Osteoblast (primary cell): ENCODE results near the gene MSANTD4. TPM values are rescaled to one million over a fixed set of nuclear protein-coding genes. Genes with fewer than 3 reads are reported as not detected.

Experiments
- DNase-seq: peaks from one replicate; pipeline ENCODE4 v3.0.0; 2011; ENCODE audit warnings: low spot score, mixed read lengths; ENCODE audit not compliant: insufficient read length; ENCODE audit errors: missing footprints
- H2AFZ ChIP-seq: 2 replicates; pipeline ENCODE4 v1.6.0; 2011; ENCODE audit warnings: mild to moderate bottlenecking, low read length
- H3K27ac ChIP-seq: 2 replicates; pipeline ENCODE4 v1.5.1; 2011; ENCODE audit warnings: mild to moderate bottlenecking, low read depth, low read length, moderate library complexity
- H3K27me3 ChIP-seq: 2 replicates; pipeline ENCODE4 v1.6.0; 2012; ENCODE audit warnings: mild to moderate bottlenecking, control low read depth, inconsistent platforms, low read length, moderate library complexity; ENCODE audit not compliant: insufficient read depth
- H3K36me3 ChIP-seq: 2 replicates; pipeline ENCODE4 v1.5.1; 2011; ENCODE audit warnings: mild to moderate bottlenecking, low read length, control low read depth, moderate library complexity; ENCODE audit not compliant: insufficient read depth
- H3K4me1 ChIP-seq: 2 replicates; pipeline ENCODE4 v1.5.1; 2011; ENCODE audit warnings: mild to moderate bottlenecking, low read length, control low read depth, moderate library complexity; ENCODE audit not compliant: insufficient read depth
- H3K4me2 ChIP-seq: 2 replicates; pipeline ENCODE4 v1.6.0; 2011; ENCODE audit warnings: mild to moderate bottlenecking, low read length; ENCODE audit not compliant: insufficient read depth
- H3K4me3 ChIP-seq: fragments of 200-600 bp; sonication (generic); 3 replicates; pipeline ENCODE4 v1.5.1; 2012; ENCODE audit warnings: mild to moderate bottlenecking, low read length, inconsistent platforms; ENCODE audit not compliant: insufficient read depth
- H3K79me2 ChIP-seq: 2 replicates; pipeline ENCODE4 v1.6.0; 2012; ENCODE audit warnings: mild to moderate bottlenecking, low read length, control low read depth, inconsistent platforms; ENCODE audit not compliant: insufficient read depth
- H3K9me3 ChIP-seq: 2 replicates; pipeline ENCODE4 v1.5.1; 2011; ENCODE audit warnings: low read depth, low read length, control low read depth
- H4K20me1 ChIP-seq: 2 replicates; pipeline ENCODE4 v1.6.0; 2012; ENCODE audit warnings: mild to moderate bottlenecking, low read length, control low read depth; ENCODE audit not compliant: insufficient read depth
- CTCF ChIP-seq: IDR thresholded peaks from 2 replicates; pipeline ENCODE4 v1.5.1; 2011; ENCODE audit warnings: mild to moderate bottlenecking, low read depth, low read length, moderate library complexity; ENCODE audit errors: extremely low read depth
- total RNA-seq: library from RNA; depleted of rRNA; stranded (reverse); fragments of >200 nt; gene quantifications from 2 replicates; pipeline ENCODE4 v1.2.3, GENCODE V29; 2012

The MSANTD4 gene
- 34.4 and 35.4 TPM in 2 replicates for total RNA-seq

GRCh38 chr11:106021967-106022794, at the start of gene MSANTD4:
Gene MSANTD4 (minus strand): TSS chr11:106022240. CDS start chr11:106010917, 11,323 bp downstream.
- H3K4me3 ChIP-seq, result peak within 1 kb of the TSS; percentile 96
- peak within 1 kb of the TSS; percentile 96 for H2AFZ ChIP-seq
- H3K27ac ChIP-seq, result peak within 1 kb of the TSS; percentile 81
- H3K36me3 ChIP-seq, result no peaks in the 10 kb centered on the region
- peaks cover 43% of the 10 kb centered on the region for H3K79me2 ChIP-seq
- no peaks in the 10 kb centered on the region for H4K20me1 ChIP-seq
- peak within 1 kb of the TSS; percentile 92 for H3K4me2 ChIP-seq
- H3K27me3 ChIP-seq, result no peaks in the 10 kb centered on the region
- H3K4me1 ChIP-seq, result peaks cover 5% of the 10 kb centered on the region
- H3K9me3 ChIP-seq, result no peaks in the 10 kb centered on the region
- TF ChIP-seq CTCF, result no peak
- peak; percentile 97 for DNase-seq

GRCh38 chr11:106070606-106071005, 48.6 kb upstream of the MSANTD4 start:
- H3K4me1 ChIP-seq, result no peaks in the 10 kb centered on the region
- H4K20me1 ChIP-seq, result no peaks in the 10 kb centered on the region
- H3K79me2 ChIP-seq, result no peaks in the 10 kb centered on the region
- no peak overlapping the region for H3K4me3 ChIP-seq
- H3K27me3 ChIP-seq, result no peaks in the 10 kb centered on the region
- no peak overlapping the region for H3K4me2 ChIP-seq
- TF ChIP-seq CTCF, result no peak
- no peaks in the 10 kb centered on the region for H3K36me3 ChIP-seq
- H2AFZ ChIP-seq, result no peak overlapping the region
- DNase-seq, result no peak
- no peak overlapping the region for H3K27ac ChIP-seq
- H3K9me3 ChIP-seq, result no peaks in the 10 kb centered on the region

GRCh38 chr11:106063009-106063408, 41.0 kb upstream of the MSANTD4 start:
- H3K79me2 ChIP-seq, result no peaks in the 10 kb centered on the region
- no peaks in the 10 kb centered on the region for H3K9me3 ChIP-seq
- H3K36me3 ChIP-seq, result no peaks in the 10 kb centered on the region
- H3K4me2 ChIP-seq, result no peak overlapping the region
- H2AFZ ChIP-seq, result no peak overlapping the region
- H3K4me3 ChIP-seq, result no peak overlapping the region
- no peaks in the 10 kb centered on the region for H3K4me1 ChIP-seq
- H3K27ac ChIP-seq, result no peak overlapping the region
- H3K27me3 ChIP-seq, result no peaks in the 10 kb centered on the region
- H4K20me1 ChIP-seq, result no peaks in the 10 kb centered on the region
- DNase-seq, result no peak
- no peak for TF ChIP-seq CTCF
